HEK293 (cell line): ENCODE measurements around the gene SUDS3.

Experiments
- KLF9 ChIP-seq: fragments of 450-650 bp; formaldehyde crosslinking; IDR thresholded peaks from 2 replicates; pipeline ENCODE4 v1.5.1; 2016; ENCODE audit warnings: missing biosample characterization, missing genetic modification characterization, low read depth
- REST ChIP-seq: fragments of 450-650 bp; formaldehyde crosslinking; IDR thresholded peaks from 2 replicates; pipeline ENCODE4 v1.5.1; 2016; ENCODE audit warnings: missing biosample characterization, missing genetic modification characterization
- YY1 ChIP-seq: fragments of 450-650 bp; formaldehyde crosslinking; IDR thresholded peaks from 2 replicates; pipeline ENCODE4 v1.5.1; 2018; ENCODE audit warnings: missing biosample characterization, missing genetic modification characterization
- ZFP3 ChIP-seq: fragments of 450-650 bp; formaldehyde crosslinking; IDR thresholded peaks from 2 replicates; pipeline ENCODE4 v1.5.1; 2016; ENCODE audit warnings: low read depth, missing biosample characterization, missing genetic modification characterization
- ZNF10 ChIP-seq: fragments of 450-650 bp; formaldehyde crosslinking; IDR thresholded peaks from 2 replicates; pipeline ENCODE4 v1.5.1; 2017; ENCODE audit warnings: missing biosample characterization, missing genetic modification characterization
- ZNF138 ChIP-seq: fragments of 450-650 bp; formaldehyde crosslinking; IDR thresholded peaks from 2 replicates; pipeline ENCODE4 v1.5.1; 2016; ENCODE audit warnings: missing biosample characterization, missing genetic modification characterization, borderline replicate concordance
- ZNF280C ChIP-seq: fragments of 450-650 bp; formaldehyde crosslinking; IDR thresholded peaks from 2 replicates; pipeline ENCODE4 v1.5.1; 2016; ENCODE audit warnings: missing biosample characterization, missing genetic modification characterization
- ZNF776 ChIP-seq: fragments of 450-650 bp; formaldehyde crosslinking; IDR thresholded peaks from 2 replicates; pipeline ENCODE4 v1.5.0; 2017; ENCODE audit warnings: missing biosample characterization, missing genetic modification characterization, borderline replicate concordance
- ZNF777 ChIP-seq: fragments of 450-650 bp; formaldehyde crosslinking; IDR thresholded peaks from 2 replicates; pipeline ENCODE4 v1.5.1; 2017; ENCODE audit warnings: missing biosample characterization, missing genetic modification characterization, borderline replicate concordance
- TF ChIP-seq, protein P1 (sequence below): fragments of 450-650 bp; formaldehyde crosslinking; IDR thresholded peaks from 2 replicates; pipeline ENCODE4 v1.5.1; 2016; ENCODE audit warnings: missing biosample characterization, missing genetic modification characterization
- TF ChIP-seq, protein P2 (sequence below): fragments of 450-650 bp; formaldehyde crosslinking; IDR thresholded peaks from 2 replicates; pipeline ENCODE4 v1.5.1; 2016; ENCODE audit warnings: missing biosample characterization, missing genetic modification characterization
- TF ChIP-seq, protein P3 (sequence below): fragments of 450-650 bp; IDR thresholded peaks from 2 replicates; pipeline ENCODE4 v1.5.1; 2018; ENCODE audit warnings: missing biosample characterization, mild to moderate bottlenecking, missing genetic modification characterization
- TF ChIP-seq, protein P4 (sequence below): fragments of 450-650 bp; formaldehyde crosslinking; conservative IDR thresholded peaks from 2 replicates; pipeline ENCODE4 v1.5.1; 2016; ENCODE audit warnings: low read depth, missing biosample characterization, missing genetic modification characterization

- TF ChIP-seq, protein P1, sequence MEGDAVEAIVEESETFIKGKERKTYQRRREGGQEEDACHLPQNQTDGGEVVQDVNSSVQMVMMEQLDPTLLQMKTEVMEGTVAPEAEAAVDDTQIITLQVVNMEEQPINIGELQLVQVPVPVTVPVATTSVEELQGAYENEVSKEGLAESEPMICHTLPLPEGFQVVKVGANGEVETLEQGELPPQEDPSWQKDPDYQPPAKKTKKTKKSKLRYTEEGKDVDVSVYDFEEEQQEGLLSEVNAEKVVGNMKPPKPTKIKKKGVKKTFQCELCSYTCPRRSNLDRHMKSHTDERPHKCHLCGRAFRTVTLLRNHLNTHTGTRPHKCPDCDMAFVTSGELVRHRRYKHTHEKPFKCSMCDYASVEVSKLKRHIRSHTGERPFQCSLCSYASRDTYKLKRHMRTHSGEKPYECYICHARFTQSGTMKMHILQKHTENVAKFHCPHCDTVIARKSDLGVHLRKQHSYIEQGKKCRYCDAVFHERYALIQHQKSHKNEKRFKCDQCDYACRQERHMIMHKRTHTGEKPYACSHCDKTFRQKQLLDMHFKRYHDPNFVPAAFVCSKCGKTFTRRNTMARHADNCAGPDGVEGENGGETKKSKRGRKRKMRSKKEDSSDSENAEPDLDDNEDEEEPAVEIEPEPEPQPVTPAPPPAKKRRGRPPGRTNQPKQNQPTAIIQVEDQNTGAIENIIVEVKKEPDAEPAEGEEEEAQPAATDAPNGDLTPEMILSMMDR: no peak
- TF ChIP-seq ZNF280C (tag by site-specific recombination) (no peak), ZNF776 (tag by site-specific recombination) (no peak), ZNF10 (tag by site-specific recombination) (no peak), YY1 (tag by site-specific recombination) (no peak), KLF9 (tag by site-specific recombination) (no peak), ZNF138 (tag by site-specific recombination) (no peak), ZFP3 (tag by site-specific recombination) (no peak), ZNF777 (tag by site-specific recombination) (no peak), REST (tag by site-specific recombination) (no peak)
- TF ChIP-seq, protein P2, sequence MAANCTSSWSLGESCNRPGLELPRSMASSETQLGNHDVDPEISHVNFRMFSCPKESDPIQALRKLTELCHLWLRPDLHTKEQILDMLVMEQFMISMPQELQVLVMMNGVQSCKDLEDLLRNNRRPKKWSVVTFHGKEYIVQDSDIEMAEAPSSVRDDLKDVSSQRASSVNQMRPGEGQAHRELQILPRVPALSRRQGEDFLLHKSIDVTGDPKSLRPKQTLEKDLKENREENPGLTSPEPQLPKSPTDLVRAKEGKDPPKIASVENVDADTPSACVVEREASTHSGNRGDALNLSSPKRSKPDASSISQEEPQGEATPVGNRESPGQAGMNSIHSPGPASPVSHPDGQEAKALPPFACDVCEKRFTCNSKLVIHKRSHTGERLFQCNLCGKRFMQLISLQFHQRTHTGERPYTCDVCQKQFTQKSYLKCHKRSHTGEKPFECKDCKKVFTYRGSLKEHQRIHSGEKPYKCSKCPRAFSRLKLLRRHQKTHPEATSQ: no peak
- TF ChIP-seq, protein P3, sequence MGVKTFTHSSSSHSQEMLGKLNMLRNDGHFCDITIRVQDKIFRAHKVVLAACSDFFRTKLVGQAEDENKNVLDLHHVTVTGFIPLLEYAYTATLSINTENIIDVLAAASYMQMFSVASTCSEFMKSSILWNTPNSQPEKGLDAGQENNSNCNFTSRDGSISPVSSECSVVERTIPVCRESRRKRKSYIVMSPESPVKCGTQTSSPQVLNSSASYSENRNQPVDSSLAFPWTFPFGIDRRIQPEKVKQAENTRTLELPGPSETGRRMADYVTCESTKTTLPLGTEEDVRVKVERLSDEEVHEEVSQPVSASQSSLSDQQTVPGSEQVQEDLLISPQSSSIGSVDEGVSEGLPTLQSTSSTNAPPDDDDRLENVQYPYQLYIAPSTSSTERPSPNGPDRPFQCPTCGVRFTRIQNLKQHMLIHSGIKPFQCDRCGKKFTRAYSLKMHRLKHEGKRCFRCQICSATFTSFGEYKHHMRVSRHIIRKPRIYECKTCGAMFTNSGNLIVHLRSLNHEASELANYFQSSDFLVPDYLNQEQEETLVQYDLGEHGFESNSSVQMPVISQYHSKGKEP (tag by site-specific recombination): no peak
- TF ChIP-seq, protein P4, sequence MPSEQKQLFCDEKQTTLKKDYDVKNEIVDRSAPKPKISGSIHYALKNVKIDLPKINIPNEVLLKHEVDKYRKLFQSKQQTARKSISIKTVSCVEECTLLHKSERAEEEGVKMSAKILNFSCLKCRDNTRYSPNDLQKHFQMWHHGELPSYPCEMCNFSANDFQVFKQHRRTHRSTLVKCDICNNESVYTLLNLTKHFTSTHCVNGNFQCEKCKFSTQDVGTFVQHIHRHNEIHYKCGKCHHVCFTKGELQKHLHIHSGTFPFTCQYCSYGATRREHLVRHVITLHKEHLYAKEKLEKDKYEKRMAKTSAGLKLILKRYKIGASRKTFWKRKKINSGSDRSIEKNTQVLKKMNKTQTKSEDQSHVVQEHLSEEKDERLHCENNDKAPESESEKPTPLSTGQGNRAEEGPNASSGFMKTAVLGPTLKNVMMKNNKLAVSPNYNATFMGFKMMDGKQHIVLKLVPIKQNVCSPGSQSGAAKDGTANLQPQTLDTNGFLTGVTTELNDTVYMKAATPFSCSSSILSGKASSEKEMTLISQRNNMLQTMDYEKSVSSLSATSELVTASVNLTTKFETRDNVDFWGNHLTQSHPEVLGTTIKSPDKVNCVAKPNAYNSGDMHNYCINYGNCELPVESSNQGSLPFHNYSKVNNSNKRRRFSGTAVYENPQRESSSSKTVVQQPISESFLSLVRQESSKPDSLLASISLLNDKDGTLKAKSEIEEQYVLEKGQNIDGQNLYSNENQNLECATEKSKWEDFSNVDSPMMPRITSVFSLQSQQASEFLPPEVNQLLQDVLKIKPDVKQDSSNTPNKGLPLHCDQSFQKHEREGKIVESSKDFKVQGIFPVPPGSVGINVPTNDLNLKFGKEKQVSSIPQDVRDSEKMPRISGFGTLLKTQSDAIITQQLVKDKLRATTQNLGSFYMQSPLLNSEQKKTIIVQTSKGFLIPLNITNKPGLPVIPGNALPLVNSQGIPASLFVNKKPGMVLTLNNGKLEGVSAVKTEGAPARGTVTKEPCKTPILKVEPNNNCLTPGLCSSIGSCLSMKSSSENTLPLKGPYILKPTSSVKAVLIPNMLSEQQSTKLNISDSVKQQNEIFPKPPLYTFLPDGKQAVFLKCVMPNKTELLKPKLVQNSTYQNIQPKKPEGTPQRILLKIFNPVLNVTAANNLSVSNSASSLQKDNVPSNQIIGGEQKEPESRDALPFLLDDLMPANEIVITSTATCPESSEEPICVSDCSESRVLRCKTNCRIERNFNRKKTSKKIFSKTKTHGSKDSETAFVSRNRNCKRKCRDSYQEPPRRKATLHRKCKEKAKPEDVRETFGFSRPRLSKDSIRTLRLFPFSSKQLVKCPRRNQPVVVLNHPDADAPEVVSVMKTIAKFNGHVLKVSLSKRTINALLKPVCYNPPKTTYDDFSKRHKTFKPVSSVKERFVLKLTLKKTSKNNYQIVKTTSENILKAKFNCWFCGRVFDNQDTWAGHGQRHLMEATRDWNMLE (tag by site-specific recombination): no peak
Observed at GRCh38 chr12:118429688-118430383, 53.5 kb downstream of the SUDS3 start.
